ENCODE data around the gene RAB5B.

GRCh38 chr12:55925870-55926737 is 47.8 kb upstream of the RAB5B start:
- TF ChIP-seq PHF8 (IDR thresholded peaks at IDR 0.05; ENCODE audit: borderline replicate concordance, low read depth) (no peak), JUNB (IDR thresholded peaks at IDR 0.05) (no peak), POLR2A (IDR thresholded peaks at IDR 0.05; ENCODE audit: low read length) (no peak)
- TF ChIP-seq, protein P1, sequence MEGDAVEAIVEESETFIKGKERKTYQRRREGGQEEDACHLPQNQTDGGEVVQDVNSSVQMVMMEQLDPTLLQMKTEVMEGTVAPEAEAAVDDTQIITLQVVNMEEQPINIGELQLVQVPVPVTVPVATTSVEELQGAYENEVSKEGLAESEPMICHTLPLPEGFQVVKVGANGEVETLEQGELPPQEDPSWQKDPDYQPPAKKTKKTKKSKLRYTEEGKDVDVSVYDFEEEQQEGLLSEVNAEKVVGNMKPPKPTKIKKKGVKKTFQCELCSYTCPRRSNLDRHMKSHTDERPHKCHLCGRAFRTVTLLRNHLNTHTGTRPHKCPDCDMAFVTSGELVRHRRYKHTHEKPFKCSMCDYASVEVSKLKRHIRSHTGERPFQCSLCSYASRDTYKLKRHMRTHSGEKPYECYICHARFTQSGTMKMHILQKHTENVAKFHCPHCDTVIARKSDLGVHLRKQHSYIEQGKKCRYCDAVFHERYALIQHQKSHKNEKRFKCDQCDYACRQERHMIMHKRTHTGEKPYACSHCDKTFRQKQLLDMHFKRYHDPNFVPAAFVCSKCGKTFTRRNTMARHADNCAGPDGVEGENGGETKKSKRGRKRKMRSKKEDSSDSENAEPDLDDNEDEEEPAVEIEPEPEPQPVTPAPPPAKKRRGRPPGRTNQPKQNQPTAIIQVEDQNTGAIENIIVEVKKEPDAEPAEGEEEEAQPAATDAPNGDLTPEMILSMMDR (IDR thresholded peaks at IDR 0.05) = no peak
